HG03097 (cell line): ENCODE measurements around the gene HCFC1.

Experiments used
- ATAC-seq: cut with Tn5 transposase; IDR thresholded peaks from one replicate; pipeline ENCODE4 v1.9.1; 2021; ENCODE audit not compliant: unreplicated experiment, low FRiP score

HCFC1 gene

DNA sequence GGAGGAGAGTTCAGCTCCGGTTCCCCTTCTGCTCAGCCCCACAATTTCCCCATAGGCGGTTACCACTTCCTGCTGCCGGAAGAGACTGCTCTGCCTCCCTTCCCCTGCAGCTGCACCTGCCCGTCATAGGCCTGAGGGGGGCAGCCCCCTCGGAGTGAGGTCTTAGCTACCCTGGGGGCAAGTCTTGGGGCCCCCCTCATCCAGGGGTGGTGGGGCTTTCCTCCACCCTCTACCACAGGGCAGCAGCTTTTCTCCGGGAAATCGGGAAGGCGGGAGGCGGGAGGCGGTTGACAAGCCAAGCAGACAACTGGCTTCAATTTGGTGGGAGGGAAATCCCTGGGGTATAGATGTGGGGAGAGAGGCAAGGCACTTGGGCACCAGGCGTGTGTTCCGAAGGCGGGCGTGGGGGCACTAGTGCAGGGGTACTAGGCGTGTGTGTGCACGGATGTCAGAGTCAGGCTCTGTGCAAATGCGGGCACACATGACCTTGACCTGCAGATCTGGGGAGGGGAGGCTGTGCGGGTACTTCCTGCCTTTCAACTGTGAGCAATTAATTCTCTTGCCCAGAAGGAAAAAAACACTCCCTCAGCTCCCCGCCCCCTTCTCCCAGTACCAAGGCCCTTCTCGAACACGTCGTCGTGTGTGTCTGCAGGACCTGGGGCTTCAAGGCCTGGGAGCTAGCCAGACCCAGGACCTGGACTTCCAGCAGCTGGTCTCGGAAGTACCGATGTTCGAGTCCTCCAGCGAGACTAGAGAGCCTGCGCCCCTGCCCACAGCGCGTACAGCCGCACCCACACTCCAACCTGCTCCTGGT lies 44.6 kb downstream of the HCFC1 start:
- ATAC-seq: peak; percentile 38

- no peak for ATAC-seq
These were observed 45.1 kb downstream of the HCFC1 start for GRCh38 chrX:153926552-153926857.

DNA sequence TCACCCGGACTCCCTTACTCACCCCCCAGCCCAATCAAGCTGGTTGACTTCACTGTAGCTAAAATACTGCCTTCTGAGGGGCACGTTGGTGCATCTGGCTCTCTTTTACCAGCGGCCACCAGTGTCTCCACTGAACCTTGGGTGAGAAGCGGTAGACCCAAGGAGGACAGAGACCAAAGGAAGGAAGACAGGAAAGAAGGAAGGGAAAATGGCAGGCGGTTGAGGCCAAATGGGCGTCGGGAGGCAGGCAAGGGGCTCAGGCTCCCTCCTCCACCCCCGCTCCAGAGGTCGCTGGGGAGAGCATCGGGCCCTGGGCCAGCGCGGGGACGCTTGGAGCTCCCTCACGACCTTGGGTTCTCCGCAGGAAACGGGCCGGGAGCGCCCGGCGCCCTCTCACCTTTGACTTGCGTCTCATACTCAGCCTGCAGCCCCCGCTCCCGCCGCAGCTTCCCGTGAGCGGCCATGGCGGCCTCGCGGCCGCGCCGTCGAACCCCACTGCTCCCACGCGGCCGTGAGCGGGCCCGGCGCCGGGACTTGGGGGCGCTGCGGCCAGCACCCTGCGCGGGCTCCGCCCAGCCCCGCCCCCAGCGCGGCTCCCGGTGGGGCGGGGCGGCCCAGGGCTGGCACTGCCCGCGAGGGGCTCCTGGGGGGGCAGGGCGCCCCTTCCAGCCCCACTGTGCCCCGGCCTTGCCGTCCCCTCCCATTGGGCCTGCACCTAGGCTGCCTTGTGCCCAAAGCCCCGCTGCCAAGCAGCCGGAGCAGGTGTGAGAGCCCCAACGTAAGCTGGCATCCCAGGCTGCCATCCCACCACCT lies 45.7 kb downstream of the HCFC1 start, which contains the start of gene ARHGAP4:
Gene ARHGAP4, minus strand, starts transcription at position 526 of the 813 bp plus-strand sequence. Its CDS starts 62 bp downstream, at position 464.
- no peak for ATAC-seq

DNA sequence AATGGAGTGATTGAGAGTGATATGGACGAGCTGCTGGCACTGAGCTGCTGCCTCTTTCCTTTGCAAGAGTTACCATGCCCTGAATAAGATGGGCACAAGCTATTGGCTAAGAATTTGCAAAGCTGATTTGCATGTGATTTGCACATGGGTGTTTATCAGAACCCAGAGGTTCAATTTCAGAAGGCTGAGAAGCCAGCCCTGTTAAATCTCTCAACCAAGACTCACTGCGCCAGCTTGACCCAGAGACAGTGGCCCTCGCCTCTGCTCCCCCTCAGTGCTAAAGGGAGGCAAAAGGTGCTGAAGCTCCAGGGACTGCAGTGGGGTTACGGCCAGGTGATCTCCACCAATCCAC lies 46.3 kb downstream of the HCFC1 start:
- ATAC-seq: no peak

DNA sequence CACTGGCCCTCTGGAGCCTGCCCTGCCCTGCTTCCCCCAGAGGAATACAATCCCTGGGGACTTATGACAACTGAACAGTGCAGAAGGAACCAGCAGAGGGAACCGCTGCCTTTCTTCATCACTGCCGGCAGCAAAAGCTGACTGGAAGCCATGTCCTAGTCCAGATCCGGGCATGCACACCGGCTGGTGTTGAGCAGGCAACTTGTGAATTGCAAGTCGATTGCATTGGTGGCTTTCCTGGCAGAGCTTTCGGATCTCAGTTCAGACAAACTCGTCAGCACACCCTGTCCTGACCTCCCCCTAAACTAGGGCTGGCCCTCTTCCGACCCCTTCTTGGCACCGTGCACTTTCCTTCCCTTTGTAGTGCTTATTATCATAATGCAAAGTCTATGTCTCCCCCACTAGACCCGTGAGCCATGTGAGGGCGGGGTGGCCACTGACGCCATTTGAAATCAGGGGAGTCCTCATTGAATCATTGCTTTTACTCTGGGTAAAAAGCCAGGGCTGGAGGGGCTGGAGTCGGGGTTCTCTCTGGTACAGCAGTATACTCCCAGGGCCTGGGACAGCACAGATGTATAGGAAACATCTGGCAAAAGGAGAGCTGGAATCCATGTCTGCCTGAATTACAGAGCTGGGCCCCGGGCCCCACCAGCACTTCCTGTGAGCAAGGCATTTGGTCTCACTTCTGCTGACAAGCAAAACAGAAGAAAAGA lies 47.3 kb downstream of the HCFC1 start:
- no peak for ATAC-seq

DNA sequence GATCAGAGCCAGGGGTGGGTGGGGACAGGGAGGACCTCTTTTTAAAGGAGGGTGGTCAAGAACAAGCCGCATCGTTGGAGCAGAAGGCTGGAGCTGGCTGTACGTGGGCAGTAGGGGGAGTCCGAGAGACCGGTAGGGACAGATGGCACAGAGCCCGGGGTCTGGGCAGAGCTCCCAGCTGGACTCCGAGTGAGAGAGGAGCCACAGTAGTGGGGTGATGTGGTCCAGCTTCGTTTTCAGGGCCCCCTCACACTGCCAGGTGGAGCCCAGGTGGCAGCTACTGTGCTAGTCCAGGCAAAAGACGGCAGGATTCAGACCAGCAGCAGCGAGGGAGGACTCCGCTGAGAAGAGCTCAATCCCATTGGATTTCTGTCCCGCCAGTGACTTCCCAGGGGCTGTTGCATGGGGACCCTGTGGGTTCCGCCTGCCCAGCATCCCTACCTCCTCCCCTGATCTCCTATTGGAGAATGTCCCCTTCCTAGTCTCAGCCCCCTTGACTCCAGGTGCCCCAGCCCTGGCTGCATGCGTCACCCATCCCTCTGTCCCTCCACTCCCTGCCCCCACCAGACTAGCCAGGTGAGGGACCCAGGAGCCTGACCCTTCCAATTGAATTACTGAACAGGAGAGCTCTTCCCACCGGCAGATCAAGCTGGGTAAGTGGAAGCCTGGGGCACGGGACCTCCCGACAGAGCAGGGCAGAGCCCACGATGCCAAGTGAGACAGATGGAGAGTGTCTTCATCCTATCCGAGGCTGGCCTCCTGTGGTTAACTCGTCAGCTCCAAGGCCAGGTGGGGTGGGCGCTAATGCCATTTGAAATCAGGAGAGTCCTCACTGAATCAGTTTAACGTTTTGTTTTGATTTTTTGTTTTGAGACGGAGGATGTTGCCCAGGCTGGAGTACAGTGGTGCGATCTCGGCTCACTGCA lies 48.4 kb downstream of the HCFC1 start:
- no peak for ATAC-seq

- no peak for ATAC-seq
These were observed 49.8 kb downstream of the HCFC1 start for GRCh38 chrX:153921511-153922446.

DNA sequence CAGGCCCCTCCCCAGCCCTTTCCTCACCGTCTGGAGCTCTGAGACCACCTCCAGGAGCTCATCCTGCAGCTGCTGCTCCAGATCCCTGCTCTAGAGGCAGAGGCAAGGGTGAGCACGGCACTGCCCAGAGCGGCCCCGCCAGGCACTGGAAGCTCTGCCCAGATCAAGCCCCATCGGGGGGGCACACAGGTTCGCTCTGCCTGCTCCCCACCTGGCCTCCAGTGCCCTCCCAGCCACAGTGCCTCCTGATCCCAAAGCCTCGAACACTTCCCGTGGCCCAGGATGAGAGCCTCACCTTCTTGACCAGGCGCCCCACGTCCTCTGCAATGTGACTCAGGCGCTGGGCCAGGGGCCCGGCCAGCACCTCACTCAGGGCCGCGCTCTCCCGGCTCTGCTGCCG lies 50.5 kb downstream of the HCFC1 start:
- ATAC-seq: no peak

DNA sequence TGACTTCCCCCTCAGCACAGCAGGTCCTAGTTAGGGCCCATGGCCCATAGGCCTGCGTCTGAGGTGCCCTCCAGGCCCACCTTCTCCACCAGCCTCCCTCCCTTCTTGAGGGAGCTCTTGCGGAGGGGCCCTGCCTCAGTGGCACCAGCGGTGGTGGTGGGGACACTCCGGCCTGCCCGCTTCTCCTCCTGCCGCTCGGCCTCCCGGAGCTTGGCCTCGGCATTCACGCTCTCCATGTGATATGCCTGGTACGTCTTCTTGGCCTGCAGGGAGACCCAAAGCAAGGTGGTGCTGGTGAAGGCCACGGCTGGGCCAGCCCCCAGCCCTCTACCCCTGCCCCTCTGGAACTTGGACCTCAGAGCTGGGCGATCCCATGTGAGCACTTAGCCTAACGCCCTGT lies 51.1 kb downstream of the HCFC1 start:
- no peak for ATAC-seq

GRCh38 chrX:153919281-153919680 lies 52.3 kb downstream of the HCFC1 start:
- no peak for ATAC-seq

- ATAC-seq: no peak
These were observed 53.7 kb downstream of the HCFC1 start for GRCh38 chrX:153917869-153918268.

DNA sequence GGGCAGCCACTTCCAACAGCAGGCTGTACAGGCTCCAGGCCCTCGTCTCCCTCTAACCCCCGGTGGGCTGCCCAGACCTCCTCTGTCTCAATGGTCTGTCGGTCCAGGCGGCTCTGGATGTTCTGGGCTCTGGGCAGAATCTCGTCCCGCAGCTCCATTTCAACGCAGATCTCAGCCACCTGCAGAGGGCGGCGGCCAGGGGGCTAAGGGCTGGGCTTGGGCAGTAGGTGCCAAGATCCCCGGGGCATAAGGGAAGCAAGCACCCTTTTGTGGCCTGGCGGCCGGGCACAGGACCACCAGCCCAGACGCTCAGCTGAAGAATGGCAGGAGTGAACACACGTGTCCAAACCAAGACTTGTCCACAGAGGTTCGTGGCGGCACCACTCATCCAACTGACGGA lies 57.9 kb downstream of the HCFC1 start:
- ATAC-seq: no peak

DNA sequence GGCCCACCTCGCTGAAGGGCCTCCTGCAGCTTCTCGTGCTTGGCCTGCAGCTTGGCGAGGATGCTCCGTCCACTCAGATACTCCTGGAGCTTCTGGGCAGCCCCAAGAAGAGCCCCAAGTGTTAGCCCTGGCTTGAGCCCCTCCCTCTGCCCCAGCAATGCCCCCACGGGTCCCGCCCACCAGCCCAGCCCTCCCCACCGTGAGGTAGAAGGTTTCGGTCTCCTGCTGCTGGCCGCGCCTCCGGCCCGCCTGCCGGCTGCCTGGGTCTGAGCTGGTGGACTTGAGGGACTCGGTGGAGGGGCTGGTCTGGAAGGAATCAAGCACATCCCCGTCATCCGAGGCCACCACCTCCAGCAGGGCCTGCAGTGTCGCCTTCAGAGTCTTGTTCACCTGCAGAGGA lies 58.4 kb downstream of the HCFC1 start:
- ATAC-seq: no peak

GRCh38 chrX:153911798-153912197 lies 59.8 kb downstream of the HCFC1 start:
- ATAC-seq: no peak

GRCh38 chrX:153910446-153910845 lies 61.2 kb downstream of the HCFC1 start:
- no peak for ATAC-seq

GRCh38 chrX:153909980-153910360 lies 61.6 kb downstream of the HCFC1 start:
- ATAC-seq: no peak

DNA sequence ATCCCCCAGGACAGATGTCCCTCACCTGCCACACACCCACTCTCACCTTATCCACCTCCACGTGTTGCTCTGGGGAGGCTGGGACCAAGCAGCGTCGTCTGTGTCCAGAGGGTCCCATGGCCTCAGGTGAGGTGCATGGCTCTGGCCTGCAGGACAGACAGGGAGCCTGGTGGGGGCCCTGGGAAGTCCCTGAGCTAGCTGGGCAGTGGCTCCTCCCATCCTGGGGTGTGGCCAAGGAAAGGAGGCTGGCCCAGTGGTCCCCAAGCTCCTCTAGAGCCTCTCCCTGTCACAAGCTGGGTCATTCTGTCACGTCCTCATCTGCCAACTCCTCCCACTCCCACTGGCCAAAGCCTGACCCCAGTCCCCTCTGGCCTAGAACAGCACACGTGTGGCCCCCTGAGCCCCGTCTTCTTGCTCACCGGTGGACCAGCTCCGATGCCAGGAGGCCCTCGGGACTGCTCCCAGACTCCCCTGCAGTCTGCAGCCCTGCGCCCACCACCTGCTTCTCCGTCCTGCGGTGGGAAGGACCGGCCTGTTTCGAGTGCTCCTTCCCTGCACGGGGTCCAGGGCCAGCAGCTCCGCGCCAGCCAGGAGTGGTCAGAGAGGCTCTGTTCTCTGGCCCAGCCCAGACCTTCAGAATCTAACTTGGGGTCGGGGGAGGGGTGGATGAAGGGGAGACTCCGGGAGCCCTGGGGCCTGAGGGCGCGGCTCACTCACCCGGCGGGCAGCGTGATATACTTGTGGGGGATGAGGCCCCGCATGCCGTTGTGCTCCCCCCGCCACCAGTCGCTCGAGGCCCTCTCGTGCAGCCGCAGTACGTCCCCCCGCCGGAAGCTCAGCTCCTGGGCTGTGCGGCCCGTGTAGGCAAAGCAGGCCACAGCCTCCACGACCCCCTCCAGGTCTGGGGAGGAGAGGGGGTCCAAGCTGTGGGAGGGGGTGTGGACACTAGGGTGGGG lies 62.3 kb downstream of the HCFC1 start:
- ATAC-seq: no peak

DNA sequence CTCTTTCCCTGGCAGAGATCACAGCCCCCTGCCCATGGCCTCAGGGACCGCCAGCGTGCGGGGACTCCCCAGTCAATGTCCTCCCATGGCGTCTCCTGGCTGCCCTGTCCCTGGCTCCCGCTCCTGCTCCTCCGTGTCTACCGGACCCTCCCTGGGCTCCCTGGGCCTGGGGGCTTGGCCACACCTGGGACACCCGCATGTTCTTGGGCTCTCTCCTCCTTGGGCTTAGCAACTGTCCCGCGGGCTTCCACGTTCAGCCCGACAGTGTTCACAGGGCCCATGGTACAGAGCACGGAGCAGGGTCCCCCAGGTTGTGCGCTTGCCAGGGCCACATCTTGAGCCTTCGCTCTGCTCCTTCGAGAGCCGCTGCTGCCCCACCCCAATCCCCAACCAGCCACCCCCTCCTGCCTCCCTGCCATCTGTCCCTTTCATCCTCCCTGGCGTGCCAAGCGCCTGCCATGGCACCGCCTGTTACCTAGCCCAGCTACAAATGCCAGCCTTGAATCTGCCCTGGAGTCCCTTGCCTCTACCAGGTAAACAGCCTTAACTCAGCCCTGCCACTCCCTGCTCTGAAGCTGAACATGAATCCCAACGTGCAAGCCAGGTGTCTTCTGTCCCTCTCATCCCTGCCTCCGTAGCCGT lies 63.3 kb downstream of the HCFC1 start:
- no peak for ATAC-seq
